ENCODE measurements around the gene IGSF23.
"Not testable (repeated sequence)": the region's sequence is repeated elsewhere in the genome, so short reads cannot be mapped to it uniquely, and the experiment has no call there.

DNA sequence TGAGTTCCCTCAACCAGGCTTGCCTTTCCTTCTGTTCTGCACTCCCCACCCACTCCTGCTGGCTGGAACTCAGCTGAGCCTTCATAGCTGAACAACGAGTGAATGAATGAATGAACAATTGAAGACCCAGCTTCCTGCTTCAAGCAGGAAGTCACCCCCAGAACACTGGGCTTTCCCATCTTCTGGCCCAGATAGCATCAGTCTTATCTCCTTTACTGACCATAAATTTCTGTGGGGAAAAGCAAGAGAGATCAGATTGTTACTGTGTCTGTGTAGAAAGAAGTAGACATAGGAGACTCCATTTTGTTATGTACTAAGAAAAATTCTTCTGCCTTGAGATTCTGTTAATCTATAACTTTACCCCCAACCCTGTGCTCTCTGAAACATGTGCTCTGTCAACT, 19.5 kb upstream of the IGSF23 start:
- TF ChIP-seq POLR2A (IDR thresholded peaks at IDR 0.05; ENCODE audit: low read depth, low read length); TAF1 (IDR thresholded peaks at IDR 0.05; ENCODE audit: low read depth, low read length); POLR2AphosphoS5 (IDR thresholded peaks at IDR 0.05; ENCODE audit: low read depth, low read length); SPI1 (IDR thresholded peaks at IDR 0.05; ENCODE audit: low read depth, low read length); PAX5 (IDR thresholded peaks at IDR 0.05; ENCODE audit: insufficient read depth, low read length, severe bottlenecking): not testable (repeated sequence)

Data from GM12891 (cell line).